ENCODE measurements around the gene AKT2. TPM values are rescaled to one million over a fixed set of nuclear protein-coding genes. Genes with fewer than 3 reads are reported as not detected.

Gene AKT2
- total and polyA plus RNA-seq, 2 of the 8 experiments (the other 6 are each of a cell fraction or from before 2014, with no cell fraction given) = 151 to 183 TPM

DNA sequence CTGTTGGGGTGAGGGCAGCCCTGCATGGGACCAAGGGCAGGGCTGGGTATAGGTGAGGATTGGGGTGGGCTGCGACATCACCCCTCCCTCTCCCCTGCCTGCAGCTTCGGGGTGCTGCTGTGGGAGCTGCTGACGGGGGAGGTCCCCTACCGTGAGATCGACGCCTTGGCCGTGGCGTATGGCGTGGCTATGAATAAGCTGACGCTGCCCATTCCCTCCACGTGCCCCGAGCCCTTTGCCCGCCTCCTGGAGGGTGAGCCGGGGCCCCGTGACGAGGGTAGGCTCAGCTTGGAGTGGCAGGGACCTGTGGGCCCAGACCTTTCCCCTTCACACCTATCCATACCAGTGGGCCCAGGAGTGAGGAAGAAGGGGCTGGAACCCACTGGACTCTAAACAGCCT lies 80.8 kb downstream of the AKT2 start:
- Histone ChIP-seq H3K23ac (ENCODE audit: insufficient read length) (no peak overlapping the region), H3K23me2 (ENCODE audit: low read depth, low read length) (no peaks in the 10 kb centered on the region), H3K56ac (replicated peaks; ENCODE audit: insufficient read length, low read depth, low read length) (no peak overlapping the region), H3K9me3 (ENCODE audit: insufficient read depth in 2 of 2, low read depth in 1 of 2, low read length in 1 of 2) (no peaks in the 10 kb centered on the region), H2AFZ (ENCODE audit: low read length) (no peak overlapping the region), H4K20me1 (replicated peaks in 1 of 2; ENCODE audit: control insufficient read depth in 1 of 2, insufficient read depth in 2 of 2, low read length in 2 of 2) (no peaks in the 10 kb centered on the region), H3K4ac (replicated peaks; ENCODE audit: insufficient read length, low read depth, low read length) (no peak overlapping the region), H4K5ac (ENCODE audit: insufficient read length, low read depth, low read length) (no peak overlapping the region), H3K79me2 (ENCODE audit: control insufficient read depth in 1 of 2, insufficient read depth in 2 of 2, low read length in 2 of 2) (no peaks in the 10 kb centered on the region), H3K27ac (ENCODE audit: low read depth, low read length) (no peak overlapping the region), H3K4me1 (replicated peaks in 1 of 4; ENCODE audit: control insufficient read depth in 3 of 4, insufficient read depth in 4 of 4, low read length in 3 of 4) (no peaks in the 10 kb centered on the region), H3K4me3 (ENCODE audit: extremely low read depth in 1 of 4, insufficient read depth in 2 of 4, low read depth in 3 of 4, low read length in 4 of 4) (no peak overlapping the region), H2BK20ac (ENCODE audit: low read length) (no peak overlapping the region), H3K27me3 (replicated peaks in 1 of 4; ENCODE audit: control insufficient read depth in 3 of 4, extremely low read depth in 1 of 4, insufficient read depth in 3 of 4, low read length in 3 of 4) (no peaks in the 10 kb centered on the region), H3K79me1 (ENCODE audit: low read depth, low read length) (no peaks in the 10 kb centered on the region), H3K4me2 (ENCODE audit: insufficient read depth in 1 of 2, low read depth in 2 of 2, low read length in 2 of 2) (no peak overlapping the region), H4K91ac (replicated peaks; ENCODE audit: insufficient read length, low read length) (no peak overlapping the region), H2BK15ac (ENCODE audit: low read length) (no peak overlapping the region), H2AK5ac (ENCODE audit: low read depth, low read length) (no peak overlapping the region), H3K18ac (ENCODE audit: extremely low read depth, low read length) (no peak overlapping the region), H3K36me3 (ENCODE audit: control insufficient read depth in 2 of 4, insufficient read depth in 4 of 4, low read length in 3 of 4) (peaks cover 0 to 5% (median 2%) of the 10 kb centered on the region in 4 experiments; a peak in 2 of 8 replicates), H3K14ac (ENCODE audit: insufficient read length) (no peak overlapping the region), H3K9ac (replicated peaks in 1 of 4; ENCODE audit: extremely low read depth in 1 of 4, low read depth in 3 of 4, low read length in 3 of 4) (no peak overlapping the region), H2BK120ac (replicated peaks; ENCODE audit: low read depth, low read length) (no peak overlapping the region), H4K8ac (ENCODE audit: extremely low read depth, insufficient read depth, low read length) (no peak overlapping the region), H2BK5ac (ENCODE audit: low read depth, low read length) (no peak overlapping the region), H2BK12ac (ENCODE audit: low read depth, low read length) (no peak overlapping the region)
- WGBS, 2 experiments (ENCODE audit: extremely low coverage in 1 of 2, insufficient coverage in 1 of 2, insufficient read length in 1 of 2, insufficient replicate concordance in 2 of 2, low coverage in 1 of 2, low lambda C conversion rate in 2 of 2, missing lambda C conversion rate in 1 of 2) = 93% methylated on average over 9 of the region's 16 CpGs; no CpG with 5 or more reads in 1 of the 2 experiments
- CTCF ChIA-PET (ENCODE audit: partially characterized antibody) = interaction anchor here (1.1 kb wide), 1 partner anchor 30 kb away, joined by 3 read pairs; no protein-coding TSS in a partner anchor
- DNase-seq (ENCODE audit: low read depth in 1 of 2, low spot score in 2 of 2) = no peak
- FAIRE-seq = no peak
- POLR2A ChIA-PET (ENCODE audit: partially characterized antibody) = no interaction called here
- TF ChIP-seq SP1 (IDR thresholded peaks at IDR 0.05; ENCODE audit: low read depth, low read length) = no peak
- TF ChIP-seq SIX5 (IDR thresholded peaks at IDR 0.05; ENCODE audit: low read depth, low read length) = no peak
- no peak for TF ChIP-seq MAFK (IDR thresholded peaks at IDR 0.05; ENCODE audit: low read depth, low read length)
- no peak for TF ChIP-seq ASH2L (IDR thresholded peaks at IDR 0.05; ENCODE audit: low read length)
- TF ChIP-seq POLR2A (IDR thresholded peaks at IDR 0.05; ENCODE audit: control extremely low read depth in 1 of 2, low read depth in 2 of 2, low read length in 2 of 2) = no peak
- TF ChIP-seq NRF1 (IDR thresholded peaks at IDR 0.05; ENCODE audit: low read depth, low read length) = no peak
- TF ChIP-seq JUN (IDR thresholded peaks at IDR 0.05; ENCODE audit: low read depth, low read length) = no peak

Data from H1 (cell line).